Smooth muscle cell of the brain vasculature (primary cell): ENCODE results near the gene ATP5ME.
"Not testable (repeated sequence)": the region's sequence is repeated elsewhere in the genome, so short reads cannot be mapped to it uniquely, and the experiment has no call there.

ENCODE experiments used
- DNase-seq: peaks from one replicate; pipeline ENCODE4 v3.0.0-alpha.2; 2012; ENCODE audit warnings: low read depth, low spot score

ATP5ME gene

DNA sequence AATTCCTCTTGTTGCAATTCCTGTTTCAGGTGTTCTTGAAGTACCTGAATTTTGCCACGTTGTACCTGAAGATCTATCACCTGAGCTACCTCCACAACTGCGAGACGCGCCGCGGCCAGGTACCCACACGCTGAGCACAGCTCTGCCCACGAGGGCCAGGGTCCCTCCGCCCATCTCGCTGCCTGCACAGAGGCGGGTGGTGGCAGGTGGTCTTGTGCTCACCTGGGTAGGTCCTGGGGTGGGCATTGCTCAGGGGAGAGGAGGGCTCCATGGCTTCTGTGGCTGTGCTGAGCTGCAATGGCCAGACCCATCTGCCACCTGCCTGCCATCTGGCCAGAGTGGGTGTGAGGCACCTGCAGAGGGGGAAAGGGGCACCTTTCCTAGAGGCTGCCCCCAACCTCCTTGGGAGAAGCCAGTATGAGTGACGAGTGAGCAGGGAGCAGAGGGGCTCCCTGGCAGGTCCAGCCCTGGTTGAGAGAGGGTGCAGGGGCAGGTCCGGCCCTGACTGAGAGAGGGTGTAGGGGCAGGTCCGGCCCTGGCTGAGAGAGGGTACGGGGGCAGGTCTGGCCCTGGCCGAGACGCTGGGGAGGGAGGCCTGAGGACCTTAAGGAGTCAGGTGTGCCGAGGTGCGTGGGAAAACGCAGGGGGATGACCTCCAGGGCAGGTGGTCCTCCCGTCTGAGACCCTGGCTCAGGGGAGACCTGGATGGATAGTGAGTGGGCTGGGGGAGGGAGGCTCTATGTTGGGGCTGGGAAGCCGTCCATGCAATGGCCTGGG is 38.0 kb downstream of the ATP5ME start:
- DNase-seq = no peak

GRCh38 chr4:635066-635835 is 38.8 kb downstream of the ATP5ME start:
- DNase-seq = not testable (repeated sequence)

GRCh38 chr4:634599-634985 is 39.5 kb downstream of the ATP5ME start:
- DNase-seq = no peak

GRCh38 chr4:633976-634598 is 40.0 kb downstream of the ATP5ME start:
- DNase-seq = no peak

DNA sequence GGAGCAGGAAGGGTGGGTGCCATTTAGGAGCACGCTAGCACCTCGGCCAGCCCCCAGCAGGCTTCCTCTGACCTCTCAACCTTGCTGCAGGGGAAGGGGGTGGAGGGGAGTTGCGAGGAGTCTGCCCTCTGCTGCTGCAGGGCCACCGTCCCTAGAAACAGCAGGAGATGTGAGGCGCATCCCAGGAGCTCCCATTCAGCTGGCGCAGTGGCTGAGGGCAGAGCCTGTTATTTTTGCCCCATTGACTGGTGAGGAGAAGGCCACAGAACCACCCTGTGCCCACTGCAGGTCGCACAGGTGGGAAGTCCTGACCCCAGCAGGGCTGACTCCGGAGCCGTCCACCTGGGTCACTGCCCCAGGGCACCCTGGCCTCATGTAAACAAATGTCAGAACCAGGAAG is 40.7 kb downstream of the ATP5ME start:
- DNase-seq = no peak

DNA sequence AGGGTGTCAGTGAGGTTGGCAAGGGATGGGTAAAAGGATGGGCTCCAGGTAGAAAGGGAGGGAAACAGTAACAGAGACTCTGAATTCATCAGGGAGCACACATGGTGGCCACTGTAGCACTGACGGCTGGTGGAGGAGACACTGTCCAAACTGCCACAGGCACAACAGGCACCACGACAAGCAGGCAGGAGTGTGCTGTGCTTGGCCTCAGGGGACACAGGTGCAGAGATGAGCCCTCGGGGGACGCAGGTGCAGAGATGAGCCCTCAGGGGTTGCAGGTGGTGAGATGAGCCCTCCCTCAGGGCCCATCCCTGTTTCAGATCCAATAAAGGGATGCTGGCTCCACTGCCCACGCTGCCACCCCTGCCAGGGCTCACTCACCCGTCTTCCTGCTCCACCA is 41.1 kb downstream of the ATP5ME start:
- no peak for DNase-seq

DNA sequence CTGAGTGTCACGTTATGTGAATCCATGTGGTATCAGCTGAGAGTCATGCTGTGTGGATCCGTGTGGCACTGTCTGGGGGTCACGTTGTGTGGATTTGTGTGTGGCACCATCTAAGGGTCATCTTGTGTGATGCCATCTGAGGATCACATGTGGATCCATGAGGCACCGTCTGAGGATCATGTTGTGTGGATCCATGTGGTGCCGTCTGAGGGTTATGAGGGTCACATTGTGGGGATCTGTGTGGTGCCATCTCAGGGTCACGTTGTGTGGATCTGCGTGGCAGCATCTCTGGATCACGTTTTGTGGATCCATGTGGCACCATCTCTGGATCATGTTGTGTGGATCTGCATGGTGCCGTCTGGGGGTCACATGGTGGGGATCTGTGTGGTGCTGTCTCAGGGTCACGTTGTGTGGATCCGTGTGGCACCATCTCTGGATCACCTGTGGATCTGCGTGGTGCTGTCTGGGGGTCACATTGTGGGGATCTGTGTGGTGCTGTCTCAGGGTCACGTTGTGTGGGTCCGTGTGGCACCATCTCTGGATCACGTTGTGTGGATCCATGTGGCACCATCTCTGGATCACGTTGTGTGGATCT is 41.8 kb downstream of the ATP5ME start:
- DNase-seq = no peak

DNA sequence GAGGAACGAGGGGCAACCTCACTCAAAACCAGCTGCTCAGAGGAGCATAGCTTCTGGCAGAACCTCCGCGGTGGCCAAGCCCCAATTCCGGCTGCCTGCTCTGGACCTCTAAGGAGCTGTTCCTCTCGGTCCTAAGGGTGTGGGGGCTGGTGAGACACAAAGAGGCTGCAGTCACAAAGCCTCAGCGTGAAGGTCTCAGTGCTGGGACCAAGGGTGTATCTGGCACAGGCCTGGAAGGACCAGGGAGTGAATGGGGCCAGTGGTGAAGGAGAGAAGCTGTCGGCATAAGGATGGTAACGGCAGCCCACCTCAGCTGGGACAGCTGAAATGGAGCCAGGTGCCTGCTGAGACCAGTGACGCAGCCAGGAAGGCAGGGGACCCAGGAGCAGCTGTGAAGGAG is 43.4 kb downstream of the ATP5ME start:
- no peak for DNase-seq

GRCh38 chr4:629915-630641 is 44.0 kb downstream of the ATP5ME start:
- DNase-seq = no peak

DNA sequence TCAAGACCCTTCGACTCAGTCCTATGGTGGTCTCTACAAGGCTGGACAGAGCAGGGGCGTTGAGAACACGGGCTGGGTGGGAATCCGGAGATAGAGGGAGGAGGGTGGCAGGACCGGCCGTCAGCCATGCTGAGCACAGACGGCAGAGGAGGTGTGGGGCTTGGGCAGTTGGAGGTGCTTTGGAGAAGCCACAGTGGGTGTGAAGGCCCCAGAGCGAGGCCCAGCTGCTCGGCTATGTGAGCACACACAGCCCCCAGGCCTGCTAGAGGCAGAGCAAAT is 44.5 kb downstream of the ATP5ME start:
- DNase-seq = no peak

- no peak for DNase-seq
These were observed 45.0 kb downstream of the ATP5ME start for GRCh38 chr4:628821-629635.

DNA sequence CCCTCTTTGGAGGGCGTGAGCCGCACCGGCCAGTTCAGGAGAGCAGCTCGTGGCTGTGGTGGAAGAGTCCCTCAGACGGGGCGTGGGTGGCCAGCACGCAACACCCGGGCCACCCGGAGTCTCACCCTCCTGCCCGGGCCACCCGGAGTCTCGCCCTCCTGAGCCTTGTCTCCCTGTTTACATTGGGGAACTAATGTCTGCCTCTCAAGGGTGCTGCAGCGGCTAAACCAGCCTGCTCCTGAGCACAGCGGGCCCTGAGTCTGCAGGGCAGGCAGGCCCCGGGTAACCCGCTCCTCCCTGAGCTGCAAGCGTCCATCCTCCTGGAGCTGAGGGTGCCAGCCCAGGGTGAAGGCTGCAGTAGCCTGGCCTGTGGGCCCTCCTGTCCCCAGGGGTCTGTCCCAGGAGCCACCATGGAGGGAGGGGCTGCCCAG is 45.8 kb downstream of the ATP5ME start:
- no peak for DNase-seq

DNA sequence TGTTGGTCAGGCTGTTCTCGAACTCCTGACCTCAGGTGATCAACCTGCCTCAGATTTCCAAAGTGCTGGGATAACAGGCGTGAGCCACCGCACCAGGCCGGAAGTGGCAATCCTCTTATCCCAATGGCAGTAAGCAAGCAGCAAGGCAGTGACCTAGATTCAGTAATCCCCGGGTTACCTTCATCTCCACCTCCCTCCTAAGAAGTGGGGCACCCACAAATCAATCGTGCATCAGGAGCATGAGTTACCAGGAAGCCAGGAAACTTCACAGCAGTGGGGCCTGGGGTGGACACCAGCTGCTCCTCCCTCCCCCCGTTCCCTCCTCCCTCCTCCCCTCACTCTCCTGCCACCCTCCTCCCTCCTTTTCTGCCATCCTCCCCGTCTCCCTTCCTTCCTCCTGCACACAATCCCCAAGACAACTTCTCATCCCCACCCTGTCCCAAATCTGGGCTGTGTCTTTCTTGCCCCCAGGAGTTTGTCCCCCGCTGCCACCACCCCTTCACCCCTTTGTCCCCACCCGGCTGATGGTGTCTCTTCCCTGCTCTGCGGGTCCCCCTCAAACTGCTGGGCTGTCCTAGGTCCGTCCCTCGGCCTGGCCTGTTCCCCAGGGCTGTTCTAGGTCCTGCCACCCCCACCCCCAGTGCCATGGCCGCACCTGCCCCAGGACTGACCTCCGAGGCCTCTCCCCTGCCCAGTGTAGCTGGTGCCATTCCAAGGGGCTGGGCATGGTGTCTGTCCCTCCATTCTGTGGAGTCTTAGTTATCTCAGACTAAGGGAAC is 46.5 kb downstream of the ATP5ME start:
- no peak for DNase-seq

GRCh38 chr4:626201-627091 is 47.6 kb downstream of the ATP5ME start:
- no peak for DNase-seq

GRCh38 chr4:625631-626161 is 48.4 kb downstream of the ATP5ME start:
- no peak for DNase-seq

GRCh38 chr4:624705-625590 is 49.1 kb downstream of the ATP5ME start, which contains the start of gene PDE6B:
TSS of gene PDE6B (plus strand) at chr4:625573. CDS start at chr4:625627, 54 bp downstream.
- DNase-seq = no peak

- no peak for DNase-seq
These were observed 50.0 kb downstream of the ATP5ME start for GRCh38 chr4:623914-624566.
